Liver (tissue), 9 donors: ENCODE results near the gene PRDM12. TPM values are rescaled to one million over a fixed set of nuclear protein-coding genes. Genes with fewer than 3 reads are reported as not detected.

Source experiments
- DNase-seq: peaks from one replicate; pipeline ENCODE4 v3.0.0-alpha.2; 2017; ENCODE audit warnings: low spot score
- H3K27ac ChIP-seq, 2 donors: one replicate each; pipeline ENCODE4 v1.7.0; 2013; ENCODE audit warnings: inconsistent platforms in 2 of 2, low read length in 2 of 2, control low read depth in 1 of 2, low read depth in 1 of 2, mild to moderate bottlenecking in 1 of 2
- H3K27me3 ChIP-seq, 4 donors: one replicate each; pipeline versions ENCODE4 v1.6.1 to v1.7.0; 2013; ENCODE audit warnings: low read length in 3 of 4, inconsistent platforms in 1 of 4, mild to moderate bottlenecking in 1 of 4, moderate library complexity in 1 of 4; ENCODE audit not compliant: control insufficient read depth in 4 of 4, insufficient read depth in 4 of 4
- H3K36me3 ChIP-seq, 4 donors: one replicate each; pipeline versions ENCODE4 v1.6.1 to v1.7.0; 2013; ENCODE audit warnings: low read length in 3 of 4, mild to moderate bottlenecking in 3 of 4, low read depth in 1 of 4, moderate library complexity in 1 of 4; ENCODE audit not compliant: control insufficient read depth in 4 of 4, insufficient read depth in 3 of 4
- H3K4me1 ChIP-seq, 4 donors: one replicate each; pipeline versions ENCODE4 v1.6.1 to v1.7.0; 2013; ENCODE audit warnings: low read length in 3 of 4, mild to moderate bottlenecking in 3 of 4, moderate library complexity in 1 of 4; ENCODE audit not compliant: control insufficient read depth in 4 of 4, insufficient read depth in 4 of 4
- H3K4me3 ChIP-seq, 3 donors: one replicate each; pipeline versions ENCODE4 v1.6.1 to v1.7.0; 2013; ENCODE audit warnings: low read length in 3 of 3, control low read depth in 1 of 3, low read depth in 1 of 3, mild to moderate bottlenecking in 1 of 3
- H3K9ac ChIP-seq, 2 donors: one replicate each; pipeline ENCODE4 v1.7.0; 2013; ENCODE audit warnings: low read length in 2 of 2, mild to moderate bottlenecking in 2 of 2, moderate library complexity in 2 of 2, control low read depth in 1 of 2, low read depth in 1 of 2
- H3K9me3 ChIP-seq, 4 donors: one replicate each; pipeline versions ENCODE4 v1.6.1 to v1.7.0; 2013; ENCODE audit warnings: low read length in 3 of 4; ENCODE audit not compliant: control insufficient read depth in 4 of 4
- EGR1 ChIP-seq, 2 donors: IDR thresholded peaks; 2 replicates each; pipeline ENCODE4 v1.6.1; 2016 to 2018; ENCODE audit warnings: antibody characterized with exemption in 2 of 2, low read depth in 2 of 2
- FOXA1 ChIP-seq: IDR thresholded peaks from 2 replicates; pipeline ENCODE4 v1.6.1; 2016; ENCODE audit warnings: antibody characterized with exemption
- FOXA2 ChIP-seq: IDR thresholded peaks from 2 replicates; pipeline ENCODE4 v1.6.1; 2016; ENCODE audit warnings: antibody characterized with exemption
- HNF4A ChIP-seq, 2 donors: conservative IDR thresholded peaks; 2 replicates each; pipeline ENCODE4 v1.6.1; 2016; ENCODE audit warnings: antibody characterized with exemption in 2 of 2, mild to moderate bottlenecking in 2 of 2
- HNF4G ChIP-seq: IDR thresholded peaks from 2 replicates; pipeline ENCODE4 v1.6.1; 2016; ENCODE audit warnings: antibody characterized with exemption
- JUND ChIP-seq, 2 donors: IDR thresholded peaks; 2 replicates each; pipeline ENCODE4 v1.6.1; 2016; ENCODE audit warnings: antibody characterized with exemption in 2 of 2
- NR2F2 ChIP-seq: IDR thresholded peaks from 2 replicates; pipeline ENCODE4 v1.6.1; 2016; ENCODE audit warnings: antibody characterized with exemption
- RAD21 ChIP-seq, 2 donors: IDR thresholded peaks; 2 replicates each; pipeline ENCODE4 v1.6.1; 2016; ENCODE audit warnings: antibody characterized with exemption in 2 of 2, mild to moderate bottlenecking in 2 of 2
- RXRA ChIP-seq, 2 donors: IDR thresholded peaks; 2 replicates each; pipeline ENCODE4 v1.6.1; 2017 to 2018; ENCODE audit warnings: antibody characterized with exemption in 2 of 2, mild to moderate bottlenecking in 1 of 2
- SP1 ChIP-seq: IDR thresholded peaks from 2 replicates; pipeline ENCODE4 v1.6.1; 2018; ENCODE audit warnings: antibody characterized with exemption, mild to moderate bottlenecking
- TAF1 ChIP-seq: conservative IDR thresholded peaks from 2 replicates; pipeline ENCODE4 v1.6.1; 2016; ENCODE audit warnings: antibody characterized with exemption, mild to moderate bottlenecking
- YY1 ChIP-seq: IDR thresholded peaks from 2 replicates; pipeline ENCODE4 v1.6.1; 2016; ENCODE audit warnings: antibody characterized with exemption, mild to moderate bottlenecking
- WGBS: extraction: QIAGEN DNeasy Blood & Tissue Kit; methylation state at CpG from one replicate; pipeline ENCODE4 v1.1.7; 2013; 5-methylcytosine and 5-hydroxymethylcytosine counted together
- polyA plus RNA-seq, 2 donors: library from polyadenylated mRNA; stranded (reverse) in 1 of 2; unstranded in 1 of 2; fragments of 200-250 nt in 1 of 2; fragments of >200 nt in 1 of 2; fragmentation: Nextera tagmentation in 1 of 2; extraction: Ambion mirVana in 1 of 2; gene quantifications; one replicate each; pipeline versions ENCODE4 v1.2.1 to v1.2.3, GENCODE V29; 2013 to 2015
- total RNA-seq, 2 donors: library from RNA; depleted of rRNA; stranded (reverse); fragments of >200 nt; gene quantifications; one replicate each; pipeline ENCODE4 v1.2.3, GENCODE V29; 2014
- TF ChIP-seq, protein P1 (sequence below): IDR thresholded peaks from 2 replicates; pipeline ENCODE4 v1.6.1; 2016; ENCODE audit warnings: antibody characterized with exemption
- TF ChIP-seq, protein P2 (sequence below): IDR thresholded peaks from 2 replicates; pipeline ENCODE4 v1.6.1; 2016; ENCODE audit warnings: antibody characterized with exemption, mild to moderate bottlenecking
- TF ChIP-seq, protein P3 (sequence below): fragments of 150-350 bp; IDR thresholded peaks from 2 replicates; pipeline ENCODE4 v1.5.1; 2017; ENCODE audit warnings: improper control_type of control experiment, low read depth, low read length; ENCODE audit not compliant: missing input control
- TF ChIP-seq, protein P4 (sequence below): IDR thresholded peaks from 2 replicates; pipeline ENCODE4 v1.6.1; 2016; ENCODE audit warnings: antibody characterized with exemption
- TF ChIP-seq, protein P5 (sequence below): IDR thresholded peaks from 2 replicates; pipeline ENCODE4 v1.6.1; 2016; ENCODE audit warnings: antibody characterized with exemption
- donor health status: healthy.
- donor health status: healthy.
- donor health status: healthy.
- donor health status: healthy.
- donor health status: healthy.

The PRDM12 gene
- total and polyA plus RNA-seq, 4 donors: 0.02 TPM; not detected in 3

DNA sequence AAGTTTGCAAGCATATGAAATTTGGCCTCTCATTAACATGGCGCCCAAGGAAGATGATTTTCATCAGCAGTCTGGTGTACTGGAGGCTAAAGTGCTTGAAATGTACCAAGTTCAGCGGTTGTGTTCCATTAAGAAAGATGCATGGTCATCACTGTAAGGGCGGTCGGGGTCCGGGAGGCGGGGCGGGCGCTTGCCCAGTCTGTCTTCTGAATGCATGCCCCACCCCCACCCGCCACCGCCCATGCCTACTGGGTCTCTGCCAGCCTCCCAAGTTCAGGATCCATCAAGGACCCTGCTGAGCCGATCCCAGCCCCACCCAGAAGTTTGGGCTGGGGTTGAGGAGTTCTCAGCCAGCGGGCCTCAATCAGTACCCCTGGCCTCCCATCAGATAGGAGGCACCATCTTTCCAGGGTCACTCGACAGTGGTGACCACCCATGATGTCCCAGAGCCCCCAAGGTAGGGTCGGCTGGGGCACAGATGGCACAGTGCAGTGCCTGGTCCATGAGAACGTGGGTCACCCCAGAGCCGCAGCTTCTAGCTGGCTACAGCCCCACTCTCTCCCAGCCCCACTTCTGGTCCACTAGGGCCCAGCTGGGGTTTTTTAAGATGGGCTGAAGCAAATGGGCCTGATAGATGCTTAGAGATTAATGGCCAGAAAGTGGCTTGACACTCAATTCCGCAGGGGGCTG is 24.4 kb upstream of the PRDM12 start:
- no peaks in the 10 kb centered on the region for H3K27me3 ChIP-seq
- H3K36me3 ChIP-seq: peaks cover 9 to 31% (median 15%) of the 10 kb centered on the region in 4 donors
- WGBS: 97% methylated on average over 17 of the region's 17 CpGs
- no peak for DNase-seq
- no peak overlapping the region for H3K4me3 ChIP-seq
- H3K27ac ChIP-seq: no peak overlapping the region
- no peaks in the 10 kb centered on the region for H3K9me3 ChIP-seq
- TF ChIP-seq, protein P1, sequence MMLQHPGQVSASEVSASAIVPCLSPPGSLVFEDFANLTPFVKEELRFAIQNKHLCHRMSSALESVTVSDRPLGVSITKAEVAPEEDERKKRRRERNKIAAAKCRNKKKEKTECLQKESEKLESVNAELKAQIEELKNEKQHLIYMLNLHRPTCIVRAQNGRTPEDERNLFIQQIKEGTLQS: no peak
- no peak for TF ChIP-seq HNF4A (conservative IDR thresholded peaks at IDR 0.05)
- no peak for TF ChIP-seq YY1
- TF ChIP-seq FOXA2: no peak
- TF ChIP-seq HNF4G: no peak
- TF ChIP-seq RAD21 (IDR thresholded peaks at IDR 0.05): no peak
- no peak for TF ChIP-seq TAF1
- TF ChIP-seq EGR1 (IDR thresholded peaks at IDR 0.05; ENCODE audit: low read depth in 2 of 2): no peak
- TF ChIP-seq SP1: no peak
- no peak for TF ChIP-seq JUND (IDR thresholded peaks at IDR 0.05)
- TF ChIP-seq, protein P2, sequence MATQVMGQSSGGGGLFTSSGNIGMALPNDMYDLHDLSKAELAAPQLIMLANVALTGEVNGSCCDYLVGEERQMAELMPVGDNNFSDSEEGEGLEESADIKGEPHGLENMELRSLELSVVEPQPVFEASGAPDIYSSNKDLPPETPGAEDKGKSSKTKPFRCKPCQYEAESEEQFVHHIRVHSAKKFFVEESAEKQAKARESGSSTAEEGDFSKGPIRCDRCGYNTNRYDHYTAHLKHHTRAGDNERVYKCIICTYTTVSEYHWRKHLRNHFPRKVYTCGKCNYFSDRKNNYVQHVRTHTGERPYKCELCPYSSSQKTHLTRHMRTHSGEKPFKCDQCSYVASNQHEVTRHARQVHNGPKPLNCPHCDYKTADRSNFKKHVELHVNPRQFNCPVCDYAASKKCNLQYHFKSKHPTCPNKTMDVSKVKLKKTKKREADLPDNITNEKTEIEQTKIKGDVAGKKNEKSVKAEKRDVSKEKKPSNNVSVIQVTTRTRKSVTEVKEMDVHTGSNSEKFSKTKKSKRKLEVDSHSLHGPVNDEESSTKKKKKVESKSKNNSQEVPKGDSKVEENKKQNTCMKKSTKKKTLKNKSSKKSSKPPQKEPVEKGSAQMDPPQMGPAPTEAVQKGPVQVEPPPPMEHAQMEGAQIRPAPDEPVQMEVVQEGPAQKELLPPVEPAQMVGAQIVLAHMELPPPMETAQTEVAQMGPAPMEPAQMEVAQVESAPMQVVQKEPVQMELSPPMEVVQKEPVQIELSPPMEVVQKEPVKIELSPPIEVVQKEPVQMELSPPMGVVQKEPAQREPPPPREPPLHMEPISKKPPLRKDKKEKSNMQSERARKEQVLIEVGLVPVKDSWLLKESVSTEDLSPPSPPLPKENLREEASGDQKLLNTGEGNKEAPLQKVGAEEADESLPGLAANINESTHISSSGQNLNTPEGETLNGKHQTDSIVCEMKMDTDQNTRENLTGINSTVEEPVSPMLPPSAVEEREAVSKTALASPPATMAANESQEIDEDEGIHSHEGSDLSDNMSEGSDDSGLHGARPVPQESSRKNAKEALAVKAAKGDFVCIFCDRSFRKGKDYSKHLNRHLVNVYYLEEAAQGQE: no peak
- TF ChIP-seq, protein P3, sequence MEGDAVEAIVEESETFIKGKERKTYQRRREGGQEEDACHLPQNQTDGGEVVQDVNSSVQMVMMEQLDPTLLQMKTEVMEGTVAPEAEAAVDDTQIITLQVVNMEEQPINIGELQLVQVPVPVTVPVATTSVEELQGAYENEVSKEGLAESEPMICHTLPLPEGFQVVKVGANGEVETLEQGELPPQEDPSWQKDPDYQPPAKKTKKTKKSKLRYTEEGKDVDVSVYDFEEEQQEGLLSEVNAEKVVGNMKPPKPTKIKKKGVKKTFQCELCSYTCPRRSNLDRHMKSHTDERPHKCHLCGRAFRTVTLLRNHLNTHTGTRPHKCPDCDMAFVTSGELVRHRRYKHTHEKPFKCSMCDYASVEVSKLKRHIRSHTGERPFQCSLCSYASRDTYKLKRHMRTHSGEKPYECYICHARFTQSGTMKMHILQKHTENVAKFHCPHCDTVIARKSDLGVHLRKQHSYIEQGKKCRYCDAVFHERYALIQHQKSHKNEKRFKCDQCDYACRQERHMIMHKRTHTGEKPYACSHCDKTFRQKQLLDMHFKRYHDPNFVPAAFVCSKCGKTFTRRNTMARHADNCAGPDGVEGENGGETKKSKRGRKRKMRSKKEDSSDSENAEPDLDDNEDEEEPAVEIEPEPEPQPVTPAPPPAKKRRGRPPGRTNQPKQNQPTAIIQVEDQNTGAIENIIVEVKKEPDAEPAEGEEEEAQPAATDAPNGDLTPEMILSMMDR: no peak
- TF ChIP-seq NR2F2: no peak
- TF ChIP-seq, protein P4, sequence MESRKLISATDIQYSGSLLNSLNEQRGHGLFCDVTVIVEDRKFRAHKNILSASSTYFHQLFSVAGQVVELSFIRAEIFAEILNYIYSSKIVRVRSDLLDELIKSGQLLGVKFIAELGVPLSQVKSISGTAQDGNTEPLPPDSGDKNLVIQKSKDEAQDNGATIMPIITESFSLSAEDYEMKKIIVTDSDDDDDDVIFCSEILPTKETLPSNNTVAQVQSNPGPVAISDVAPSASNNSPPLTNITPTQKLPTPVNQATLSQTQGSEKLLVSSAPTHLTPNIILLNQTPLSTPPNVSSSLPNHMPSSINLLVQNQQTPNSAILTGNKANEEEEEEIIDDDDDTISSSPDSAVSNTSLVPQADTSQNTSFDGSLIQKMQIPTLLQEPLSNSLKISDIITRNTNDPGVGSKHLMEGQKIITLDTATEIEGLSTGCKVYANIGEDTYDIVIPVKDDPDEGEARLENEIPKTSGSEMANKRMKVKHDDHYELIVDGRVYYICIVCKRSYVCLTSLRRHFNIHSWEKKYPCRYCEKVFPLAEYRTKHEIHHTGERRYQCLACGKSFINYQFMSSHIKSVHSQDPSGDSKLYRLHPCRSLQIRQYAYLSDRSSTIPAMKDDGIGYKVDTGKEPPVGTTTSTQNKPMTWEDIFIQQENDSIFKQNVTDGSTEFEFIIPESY: no peak
- H3K9ac ChIP-seq: no peak overlapping the region
- no peaks in the 10 kb centered on the region for H3K4me1 ChIP-seq

DNA sequence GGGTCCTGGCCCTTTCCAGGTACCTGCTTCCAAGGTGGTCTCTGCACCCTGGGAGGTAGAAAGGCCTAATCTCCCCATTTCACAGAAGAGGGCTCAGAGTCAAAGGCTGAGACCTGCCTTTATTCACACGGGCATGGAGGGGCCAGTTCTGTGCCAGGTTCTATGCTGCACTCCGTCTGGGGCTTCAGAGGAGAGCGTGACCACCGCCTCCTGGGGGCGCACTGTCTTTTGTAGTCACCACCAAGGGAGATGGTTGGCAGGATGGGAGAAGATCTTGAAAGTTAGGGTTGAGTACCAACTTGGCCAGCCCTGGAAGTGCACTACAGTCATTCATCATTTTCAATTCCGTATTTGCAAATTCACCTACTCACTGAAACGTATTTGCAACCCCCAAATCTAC is 23.7 kb upstream of the PRDM12 start:
- 81% methylated on average over 7 of the region's 7 CpGs for WGBS
- Histone ChIP-seq H3K9ac (no peak overlapping the region), H3K36me3 (peaks cover 9 to 24% (median 11%) of the 10 kb centered on the region in 4 donors), H3K9me3 (no peaks in the 10 kb centered on the region), H3K4me3 (no peak overlapping the region), H3K27me3 (no peaks in the 10 kb centered on the region), H3K4me1 (no peaks in the 10 kb centered on the region), H3K27ac (no peak overlapping the region)
- TF ChIP-seq RXRA (IDR thresholded peaks at IDR 0.05): no peak
- TF ChIP-seq, protein P4: no peak
- TF ChIP-seq FOXA1: no peak
- TF ChIP-seq, protein P5, sequence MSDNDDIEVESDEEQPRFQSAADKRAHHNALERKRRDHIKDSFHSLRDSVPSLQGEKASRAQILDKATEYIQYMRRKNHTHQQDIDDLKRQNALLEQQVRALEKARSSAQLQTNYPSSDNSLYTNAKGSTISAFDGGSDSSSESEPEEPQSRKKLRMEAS: no peak
- no peak for DNase-seq
